GM23248 (cell line): ENCODE data around the gene UNC5C.

Experiments
- EZH2 ChIP-seq: fragments of 200-600 bp; sonication (generic); IDR thresholded peaks from 2 replicates; pipeline ENCODE4 v1.6.1; 2018; ENCODE audit warnings: antibody characterized with exemption, mild to moderate bottlenecking; ENCODE audit not compliant: insufficient read depth, poor library complexity, severe bottlenecking
- EZH2phosphoT487 ChIP-seq: fragments of 200-600 bp; sonication (generic); IDR thresholded peaks from 2 replicates; pipeline ENCODE4 v1.6.1; 2018; ENCODE audit warnings: antibody characterized with exemption, moderate library complexity, mild to moderate bottlenecking, low read depth; ENCODE audit not compliant: insufficient read depth

- no peak for TF ChIP-seq EZH2
- TF ChIP-seq EZH2phosphoT487: no peak
Measured at GRCh38 chr4:95410387-95410977, 138.3 kb downstream of the UNC5C start.
